ENCODE data around the gene CLEC4F. TPM values are rescaled to one million over a fixed set of nuclear protein-coding genes. Genes with fewer than 3 reads are reported as not detected.

CLEC4F gene
- total RNA-seq, 1 experiment from 2014 or later, result not detected

DNA sequence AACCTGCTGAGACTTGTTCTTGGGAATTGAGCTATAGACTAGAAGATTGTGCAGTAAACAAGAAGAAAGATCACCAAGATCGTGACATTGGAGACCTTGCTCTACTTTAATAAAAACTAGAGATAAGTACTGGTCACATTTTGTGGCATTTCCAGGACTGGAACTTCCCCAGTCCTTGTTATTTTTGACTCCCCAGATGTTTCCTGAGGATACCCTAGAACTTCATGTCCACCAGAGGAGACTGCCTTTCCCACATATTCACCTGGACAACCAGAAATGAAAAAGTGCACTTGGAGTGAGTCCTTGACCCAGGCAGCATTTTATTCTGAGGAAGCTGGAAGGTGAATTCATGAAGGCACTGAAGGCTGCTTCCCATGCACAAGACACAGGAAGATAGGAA lies 9.5 kb upstream of the CLEC4F start:
- Mint-ChIP-seq H3K4me3 (no peak overlapping the region), H3K27ac (no peak overlapping the region), H3K9me3 (peaks cover 6% of the 10 kb centered on the region; the same call in 1 of the 2 replicates), H3K27me3 (ENCODE audit: low read depth) (peaks cover 31% of the 10 kb centered on the region), H3K36me3 (no peaks in the 10 kb centered on the region), H3K4me1 (peaks cover 15% of the 10 kb centered on the region)
- no peak for DNase-seq (ENCODE audit: low spot score)
- no peak for ATAC-seq
- CTCF ChIA-PET, result no interaction called here
- no peak for TF ChIP-seq ZNF281 (CRISPR knock-in tag; IDR thresholded peaks at IDR 0.05)
- TF ChIP-seq JAZF1 (CRISPR knock-in tag; IDR thresholded peaks at IDR 0.05), result no peak
- TF ChIP-seq KAT7 (CRISPR knock-in tag; IDR thresholded peaks at IDR 0.05; ENCODE audit: borderline replicate concordance), result no peak
- TF ChIP-seq ATF3 (CRISPR knock-in tag; conservative IDR thresholded peaks at IDR 0.05), result no peak
- no peak for TF ChIP-seq ZBTB21 (CRISPR knock-in tag; IDR thresholded peaks at IDR 0.05; ENCODE audit: borderline replicate concordance)
- TF ChIP-seq ZNF416 (CRISPR knock-in tag; IDR thresholded peaks at IDR 0.05), result no peak
- TF ChIP-seq ZNF532 (CRISPR knock-in tag; IDR thresholded peaks at IDR 0.05; ENCODE audit: borderline replicate concordance), result no peak
- TF ChIP-seq MLX (CRISPR knock-in tag; IDR thresholded peaks at IDR 0.05), result no peak
- no peak for TF ChIP-seq FOXP4 (CRISPR knock-in tag; IDR thresholded peaks at IDR 0.05)
- no peak for TF ChIP-seq SMAD3 (CRISPR knock-in tag; IDR thresholded peaks at IDR 0.05; ENCODE audit: borderline replicate concordance)
- no peak for TF ChIP-seq ATF2 (CRISPR knock-in tag; IDR thresholded peaks at IDR 0.05; ENCODE audit: borderline replicate concordance, low read depth)
- no peak for TF ChIP-seq ZNF396 (CRISPR knock-in tag; IDR thresholded peaks at IDR 0.05; ENCODE audit: borderline replicate concordance)
- TF ChIP-seq, protein P1, sequence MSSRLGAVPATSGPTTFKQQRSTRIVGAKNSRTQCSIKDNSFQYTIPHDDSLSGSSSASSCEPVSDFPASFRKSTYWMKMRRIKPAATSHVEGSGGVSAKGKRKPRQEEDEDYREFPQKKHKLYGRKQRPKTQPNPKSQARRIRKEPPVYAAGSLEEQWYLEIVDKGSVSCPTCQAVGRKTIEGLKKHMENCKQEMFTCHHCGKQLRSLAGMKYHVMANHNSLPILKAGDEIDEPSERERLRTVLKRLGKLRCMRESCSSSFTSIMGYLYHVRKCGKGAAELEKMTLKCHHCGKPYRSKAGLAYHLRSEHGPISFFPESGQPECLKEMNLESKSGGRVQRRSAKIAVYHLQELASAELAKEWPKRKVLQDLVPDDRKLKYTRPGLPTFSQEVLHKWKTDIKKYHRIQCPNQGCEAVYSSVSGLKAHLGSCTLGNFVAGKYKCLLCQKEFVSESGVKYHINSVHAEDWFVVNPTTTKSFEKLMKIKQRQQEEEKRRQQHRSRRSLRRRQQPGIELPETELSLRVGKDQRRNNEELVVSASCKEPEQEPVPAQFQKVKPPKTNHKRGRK (CRISPR knock-in tag; IDR thresholded peaks at IDR 0.05; ENCODE audit: borderline replicate concordance), result no peak
- no peak for TF ChIP-seq NFYB (CRISPR knock-in tag; conservative IDR thresholded peaks at IDR 0.05; ENCODE audit: low read depth)
- TF ChIP-seq FOXP1 (CRISPR knock-in tag; IDR thresholded peaks at IDR 0.05; ENCODE audit: borderline replicate concordance), result no peak
- POLR2A ChIA-PET, result no interaction called here

All from WTC11 (cell line).